Fibroblast of skin of abdomen (primary cell): ENCODE data around the gene PROKR1.

Experiments used
- DNase-seq: peaks from one replicate; pipeline ENCODE4 v3.0.0-alpha.2; 2013

The PROKR1 gene

GRCh38 chr2:68700560-68700959 is 57.2 kb downstream of the PROKR1 start:
- DNase-seq = no peak

- DNase-seq = no peak
These were observed 63.3 kb downstream of the PROKR1 start for GRCh38 chr2:68706637-68707036.
